Esophagus squamous epithelium (tissue), 4 donors: ENCODE measurements around the gene RNASE13.

Experiments used
- POLR2A ChIP-seq, 4 donors: fragments of 450-650 bp; IDR thresholded peaks; one replicate each; pipeline ENCODE4 v1.6.1; 2017; ENCODE audit warnings: antibody characterized with exemption in 4 of 4, mild to moderate bottlenecking in 4 of 4, moderate library complexity in 3 of 4
- TF ChIP-seq, protein P1 (sequence below), 6 experiments: fragments of 450-650 bp in 4 of 6; fragments of 200-600 bp in 2 of 6; sonication (generic) in 2 of 6; IDR thresholded peaks; one replicate each; pipeline ENCODE4 v1.5.1; 2016 to 2019; ENCODE audit warnings: antibody characterized with exemption in 6 of 6, mild to moderate bottlenecking in 4 of 6, moderate library complexity in 4 of 6

DNA sequence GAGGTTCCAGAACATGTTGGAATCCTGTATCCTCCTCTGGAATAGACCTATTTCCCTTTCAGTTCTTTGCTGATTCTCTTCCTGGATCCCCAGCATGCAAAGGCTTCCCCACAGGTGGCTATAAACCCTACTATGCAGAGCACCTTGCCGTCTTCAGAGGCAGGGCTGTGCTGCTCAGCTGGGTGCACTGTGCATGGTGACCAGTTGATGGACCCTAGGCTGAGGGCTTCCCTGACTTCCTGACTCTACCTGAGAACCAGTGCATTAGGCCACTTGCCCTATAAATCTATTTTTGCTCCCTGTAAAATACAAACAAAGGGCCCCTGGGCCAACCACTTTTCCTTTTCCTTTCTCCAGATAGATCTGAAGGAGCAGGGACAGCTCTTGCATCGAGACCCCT is 49.8 kb upstream of the RNASE13 start:
- no peak for TF ChIP-seq POLR2A (IDR thresholded peaks at IDR 0.05)
- TF ChIP-seq, protein P1, sequence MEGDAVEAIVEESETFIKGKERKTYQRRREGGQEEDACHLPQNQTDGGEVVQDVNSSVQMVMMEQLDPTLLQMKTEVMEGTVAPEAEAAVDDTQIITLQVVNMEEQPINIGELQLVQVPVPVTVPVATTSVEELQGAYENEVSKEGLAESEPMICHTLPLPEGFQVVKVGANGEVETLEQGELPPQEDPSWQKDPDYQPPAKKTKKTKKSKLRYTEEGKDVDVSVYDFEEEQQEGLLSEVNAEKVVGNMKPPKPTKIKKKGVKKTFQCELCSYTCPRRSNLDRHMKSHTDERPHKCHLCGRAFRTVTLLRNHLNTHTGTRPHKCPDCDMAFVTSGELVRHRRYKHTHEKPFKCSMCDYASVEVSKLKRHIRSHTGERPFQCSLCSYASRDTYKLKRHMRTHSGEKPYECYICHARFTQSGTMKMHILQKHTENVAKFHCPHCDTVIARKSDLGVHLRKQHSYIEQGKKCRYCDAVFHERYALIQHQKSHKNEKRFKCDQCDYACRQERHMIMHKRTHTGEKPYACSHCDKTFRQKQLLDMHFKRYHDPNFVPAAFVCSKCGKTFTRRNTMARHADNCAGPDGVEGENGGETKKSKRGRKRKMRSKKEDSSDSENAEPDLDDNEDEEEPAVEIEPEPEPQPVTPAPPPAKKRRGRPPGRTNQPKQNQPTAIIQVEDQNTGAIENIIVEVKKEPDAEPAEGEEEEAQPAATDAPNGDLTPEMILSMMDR (IDR thresholded peaks at IDR 0.05) = no peak
